Measurements from ENCODE around the gene IAH1. TPM values are rescaled to one million over a fixed set of nuclear protein-coding genes. Genes with fewer than 3 reads are reported as not detected.

The IAH1 gene
- total RNA-seq, 1 donor from 2014 or later, result 37.5 TPM

- TF ChIP-seq CTCF (IDR thresholded peaks at IDR 0.05; ENCODE audit: unreplicated experiment), result no peak
- no peak overlapping the region for H3K27ac Mint-ChIP-seq (ENCODE audit: unreplicated experiment)
- H3K27me3 Mint-ChIP-seq (ENCODE audit: unreplicated experiment), result peaks cover 12% of the 10 kb centered on the region
These were observed 5.8 kb downstream of the IAH1 start for GRCh38 chr2:9480157-9480556.

GRCh38 chr2:9483107-9483506, 8.8 kb downstream of the IAH1 start:
- H3K27me3 Mint-ChIP-seq (ENCODE audit: unreplicated experiment), result peaks cover 6% of the 10 kb centered on the region
- H3K9me3 Mint-ChIP-seq (ENCODE audit: unreplicated experiment), result no peaks in the 10 kb centered on the region
- no peak overlapping the region for H3K4me3 Mint-ChIP-seq (ENCODE audit: unreplicated experiment)
- no peak for DNase-seq (ENCODE audit: low spot score)
- H3K27ac Mint-ChIP-seq (ENCODE audit: unreplicated experiment), result no peak overlapping the region
- no peak for TF ChIP-seq CTCF (IDR thresholded peaks at IDR 0.05; ENCODE audit: unreplicated experiment)
- H3K4me1 Mint-ChIP-seq (ENCODE audit: unreplicated experiment), result peaks cover 3% of the 10 kb centered on the region
- peaks cover 34% of the 10 kb centered on the region for H3K36me3 Mint-ChIP-seq (ENCODE audit: low read depth, unreplicated experiment)

More at GRCh38 chr2:9480157-9480556, 5.8 kb downstream of the IAH1 start:
- H3K36me3 Mint-ChIP-seq (ENCODE audit: low read depth, unreplicated experiment), result peaks cover 31% of the 10 kb centered on the region
- H3K4me1 Mint-ChIP-seq (ENCODE audit: unreplicated experiment), result peaks cover 21% of the 10 kb centered on the region
- no peaks in the 10 kb centered on the region for H3K9me3 Mint-ChIP-seq (ENCODE audit: unreplicated experiment)
- DNase-seq (ENCODE audit: low spot score), result no peak
- no peak overlapping the region for H3K4me3 Mint-ChIP-seq (ENCODE audit: unreplicated experiment)

- Mint-ChIP-seq H3K4me1 (ENCODE audit: unreplicated experiment) (peaks cover 3% of the 10 kb centered on the region), H3K4me3 (ENCODE audit: unreplicated experiment) (no peak overlapping the region), H3K27ac (ENCODE audit: unreplicated experiment) (no peak overlapping the region), H3K36me3 (ENCODE audit: low read depth, unreplicated experiment) (peaks cover 38% of the 10 kb centered on the region), H3K9me3 (ENCODE audit: unreplicated experiment) (no peaks in the 10 kb centered on the region), H3K27me3 (ENCODE audit: unreplicated experiment) (peaks cover 4% of the 10 kb centered on the region)
- no peak for TF ChIP-seq CTCF (IDR thresholded peaks at IDR 0.05; ENCODE audit: unreplicated experiment)
- DNase-seq (ENCODE audit: low spot score), result no peak
These were observed 10.2 kb downstream of the IAH1 start for GRCh38 chr2:9484533-9484932.

GRCh38 chr2:9488583-9489547, 14.5 kb downstream of the IAH1 start:
- TF ChIP-seq CTCF (IDR thresholded peaks at IDR 0.05; ENCODE audit: unreplicated experiment), result no peak
- Mint-ChIP-seq H3K4me1 (ENCODE audit: unreplicated experiment) (no peaks in the 10 kb centered on the region), H3K9me3 (ENCODE audit: unreplicated experiment) (no peaks in the 10 kb centered on the region), H3K4me3 (ENCODE audit: unreplicated experiment) (no peak overlapping the region), H3K36me3 (ENCODE audit: low read depth, unreplicated experiment) (peaks cover 46% of the 10 kb centered on the region), H3K27ac (ENCODE audit: unreplicated experiment) (no peak overlapping the region), H3K27me3 (ENCODE audit: unreplicated experiment) (no peaks in the 10 kb centered on the region)
- DNase-seq (ENCODE audit: low spot score), result no peak

GRCh38 chr2:9490789-9491188, 16.4 kb downstream of the IAH1 start:
- H3K27me3 Mint-ChIP-seq (ENCODE audit: unreplicated experiment), result no peaks in the 10 kb centered on the region
- no peak for TF ChIP-seq CTCF (IDR thresholded peaks at IDR 0.05; ENCODE audit: unreplicated experiment)
- no peaks in the 10 kb centered on the region for H3K9me3 Mint-ChIP-seq (ENCODE audit: unreplicated experiment)
- H3K4me3 Mint-ChIP-seq (ENCODE audit: unreplicated experiment), result no peak overlapping the region
- peaks cover 38% of the 10 kb centered on the region for H3K36me3 Mint-ChIP-seq (ENCODE audit: low read depth, unreplicated experiment)
- no peaks in the 10 kb centered on the region for H3K4me1 Mint-ChIP-seq (ENCODE audit: unreplicated experiment)
- DNase-seq (ENCODE audit: low spot score), result no peak
- H3K27ac Mint-ChIP-seq (ENCODE audit: unreplicated experiment), result peak overlapping the region; percentile 24
